Endothelial cell of umbilical vein (primary cell): ENCODE results near the gene RBKS. TPM values are rescaled to one million over a fixed set of nuclear protein-coding genes. Genes with fewer than 3 reads are reported as not detected.

Experiments used
- BruUV-seq: library from RNA; stranded (reverse); fragments of 400-500 nt; replicated peaks from 2 replicates; lab custom pipeline; 2021; lab: Mats Ljungman, UMichigan
- CTCF ChIA-PET: fragments of 300-600, 350-600 bp; sonication (Branson Sonifier 250); formaldehyde crosslinking; loops from one replicate; lab custom pipeline; 2021; ENCODE audit warnings: antibody characterized with exemption, inconsistent platforms; lab: Charles Lee
- POLR2A ChIA-PET: fragments of 300-600, 350-600 bp; sonication (Branson Sonifier 250); formaldehyde crosslinking; loops from one replicate; lab custom pipeline; 2021; ENCODE audit warnings: antibody characterized with exemption, inconsistent platforms; lab: Charles Lee
- DNase-seq: peaks from one replicate; pipeline ENCODE4 v3.0.0-alpha.2; 2011; ENCODE audit warnings: low read depth, low spot score
- FAIRE-seq: peaks from 2 replicates; lab custom pipeline; 2011; peaks lifted over from hg19 to GRCh38; lab: Jason Lieb, UNC
- H2AFZ ChIP-seq: 2 replicates; pipeline ENCODE4 v1.6.0; 2012; ENCODE audit warnings: low read depth, low read length, control low read depth, inconsistent platforms
- H3K27ac ChIP-seq: 2 replicates; pipeline ENCODE4 v1.5.1; 2011; ENCODE audit warnings: low read depth, mild to moderate bottlenecking, control low read depth, low read length, moderate library complexity; ENCODE audit not compliant: insufficient read depth
- H3K27me3 ChIP-seq, 2 experiments: 2 replicates each; pipeline versions ENCODE4 v1.6.0 to v1.6.1; 2011; ENCODE audit warnings: low read length in 2 of 2, mixed read lengths in 1 of 2; ENCODE audit not compliant: control insufficient read depth in 2 of 2, insufficient read depth in 2 of 2
- H3K36me3 ChIP-seq, 2 experiments: 2 replicates in 1 of 2; 3 replicates in 1 of 2; pipeline ENCODE4 v1.5.1; 2011; ENCODE audit warnings: low read length in 2 of 2, mild to moderate bottlenecking in 1 of 2, moderate library complexity in 1 of 2; ENCODE audit not compliant: control insufficient read depth in 2 of 2, insufficient read depth in 2 of 2; ENCODE audit errors: extremely low read depth in 1 of 2
- H3K4me1 ChIP-seq: 3 replicates; pipeline ENCODE4 v1.5.1; 2011; ENCODE audit warnings: mild to moderate bottlenecking, low read length; ENCODE audit not compliant: control insufficient read depth, insufficient read depth; ENCODE audit errors: extremely low read depth
- H3K4me2 ChIP-seq: 2 replicates; pipeline ENCODE4 v1.6.1; 2011; ENCODE audit warnings: low read length, control low read depth, mixed read lengths; ENCODE audit not compliant: insufficient read depth
- H3K4me3 ChIP-seq, 3 experiments: fragments of 200-600 bp in 1 of 3; sonication (generic), shearing (Covaris generic) in 1 of 3; replicated peaks in 1 of 3; 2 replicates each; pipeline ENCODE4 v1.5.1; 2011 to 2016; ENCODE audit warnings: control low read depth in 3 of 3, low read length in 3 of 3, mild to moderate bottlenecking in 2 of 3, inconsistent platforms in 1 of 3, low read depth in 1 of 3, moderate library complexity in 1 of 3; ENCODE audit not compliant: insufficient read depth in 1 of 3
- H3K79me2 ChIP-seq: 2 replicates; pipeline ENCODE4 v1.6.0; 2012; ENCODE audit warnings: low read length, inconsistent platforms; ENCODE audit not compliant: control insufficient read depth, insufficient read depth
- H3K9ac ChIP-seq: replicated peaks from 2 replicates; pipeline ENCODE3; 2011; ENCODE audit warnings: low read length, control low read depth; ENCODE audit not compliant: insufficient read depth; ENCODE audit errors: extremely low read depth
- H3K9me1 ChIP-seq: replicated peaks from 3 replicates; pipeline ENCODE4 v1.6.0; 2011; ENCODE audit warnings: mild to moderate bottlenecking, low read length; ENCODE audit not compliant: control insufficient read depth, insufficient read depth; ENCODE audit errors: extremely low read depth
- H3K9me3 ChIP-seq: replicated peaks from 2 replicates; pipeline ENCODE4 v1.5.1; 2012; ENCODE audit warnings: low read length, inconsistent platforms; ENCODE audit not compliant: control insufficient read depth, insufficient read depth
- H4K20me1 ChIP-seq: replicated peaks from 2 replicates; pipeline ENCODE3; 2011; ENCODE audit warnings: mild to moderate bottlenecking, low read length; ENCODE audit not compliant: control insufficient read depth, insufficient read depth; ENCODE audit errors: extremely low read depth
- CTCF ChIP-seq, 2 donors: IDR thresholded peaks; 1 replicate in 1 of 2; 2 replicates in 1 of 2; pipeline ENCODE4 v1.5.1; 2011; ENCODE audit warnings: low read length in 2 of 2, mild to moderate bottlenecking in 2 of 2, moderate library complexity in 2 of 2, control low read depth in 1 of 2, inconsistent platforms in 1 of 2, low read depth in 1 of 2; ENCODE audit not compliant: insufficient read depth in 1 of 2; ENCODE audit errors: extremely low read depth in 1 of 2
- EZH2 ChIP-seq: IDR thresholded peaks from 2 replicates; pipeline ENCODE4 v1.6.1; 2012; ENCODE audit warnings: borderline replicate concordance, low read depth, mild to moderate bottlenecking, moderate library complexity, low read length, inconsistent platforms; ENCODE audit not compliant: severe bottlenecking
- FOS ChIP-seq: IDR thresholded peaks from 2 replicates; pipeline ENCODE4 v1.6.1; 2011; ENCODE audit warnings: mild to moderate bottlenecking, low read length, moderate library complexity, borderline replicate concordance; ENCODE audit not compliant: insufficient read depth
- GATA2 ChIP-seq: IDR thresholded peaks from 2 replicates; pipeline ENCODE4 v1.7.0; 2011; ENCODE audit warnings: low read depth, mild to moderate bottlenecking, moderate library complexity, mixed read lengths, low read length; ENCODE audit not compliant: insufficient read length, insufficient read depth
- JUN ChIP-seq: IDR thresholded peaks from 2 replicates; pipeline ENCODE4 v1.6.1; 2011; ENCODE audit warnings: borderline replicate concordance, low read depth; ENCODE audit not compliant: insufficient read length, insufficient read depth
- MAX ChIP-seq: IDR thresholded peaks from 2 replicates; pipeline ENCODE4 v1.6.1; 2011; ENCODE audit not compliant: insufficient read depth, insufficient read length
- MYC ChIP-seq: IDR thresholded peaks from one replicate; pipeline ENCODE4 v1.6.1; 2011; ENCODE audit warnings: mild to moderate bottlenecking, low read depth, low read length
- POLR2A ChIP-seq: IDR thresholded peaks from 2 replicates; pipeline ENCODE4 v1.6.1; 2012; ENCODE audit warnings: low read depth, mild to moderate bottlenecking, control low read depth, low read length
- POLR2AphosphoS5 ChIP-seq: IDR thresholded peaks from 2 replicates; pipeline ENCODE4 v1.6.1; 2012; ENCODE audit warnings: low read depth, mild to moderate bottlenecking, control low read depth, low read length, moderate library complexity; ENCODE audit not compliant: insufficient read depth
- dilution Hi-C: fragments of 300-500 bp; cut with MboI; formaldehyde crosslinking; loops from one replicate; pipeline ENCODE4 v1.15.0; 2019; ENCODE audit warnings: low sequenced_read_pairs; ENCODE audit not compliant: extremely low pct_ligation_motif_present
- intact Hi-C: fragments of 100-400 bp; cut with micrococcal nuclease; formaldehyde crosslinking; loops from one replicate; pipeline ENCODE4 v1.10.0; 2022
- polyA plus RNA-seq, 4 experiments: library from polyadenylated mRNA; depleted of rRNA in 3 of 4; stranded (reverse) in 3 of 4; unstranded in 1 of 4; fragments of >200 nt; gene quantifications; 2 replicates each; pipeline versions ENCODE4 v1.2.1 to v1.2.3, GENCODE V29; 2011 to 2012; ENCODE audit warnings: missing spikeins in 1 of 4
- total RNA-seq: library from RNA; stranded (reverse); gene quantifications from 2 replicates; pipeline ENCODE4 v1.2.3, GENCODE V29; 2021

RBKS gene
- total and polyA plus RNA-seq, 2 donors (not counting 3 experiments of a cell fraction or from before 2014, with no cell fraction given) = 0.64 to 1.8 TPM

GRCh38 chr2:27747827-27748352 is 142.3 kb downstream of the RBKS start:
- Histone ChIP-seq H3K4me2 (no peak overlapping the region), H4K20me1 (no peaks in the 10 kb centered on the region), H3K27ac (no peak overlapping the region), H3K79me2 (no peaks in the 10 kb centered on the region), H3K36me3 (no peaks in the 10 kb centered on the region), H3K9me1 (no peaks in the 10 kb centered on the region), H3K4me1 (no peaks in the 10 kb centered on the region), H2AFZ (no peak overlapping the region), H3K9me3 (no peaks in the 10 kb centered on the region), H3K27me3 (no peaks in the 10 kb centered on the region), H3K9ac (no peak overlapping the region), H3K4me3 (no peak overlapping the region)
- no TSS peak for BruUV-seq
- DNase-seq (no peak), FAIRE-seq (no peak)
- dilution Hi-C loops = loop anchor here (25.0 kb wide), 1 partner anchor 664 kb away; no protein-coding TSS in a partner anchor
- ChIA-PET POLR2A (no interaction called here), CTCF (interaction anchor here (1.0 to 1.1 kb wide), 2 partner anchors 24 to 25 kb away, joined by 3 to 4 read pairs; no protein-coding TSS in a partner anchor)
- TF ChIP-seq POLR2AphosphoS5 = no peak
- TF ChIP-seq JUN = no peak
- intact Hi-C loops = no loop called here

GRCh38 chr2:27746325-27746724 is 143.9 kb downstream of the RBKS start:
- POLR2A ChIA-PET = no interaction called here
- Histone ChIP-seq H3K27me3 (no peaks in the 10 kb centered on the region), H3K9me3 (no peaks in the 10 kb centered on the region), H3K79me2 (no peaks in the 10 kb centered on the region), H3K4me3 (no peak overlapping the region), H3K9ac (no peak overlapping the region), H3K9me1 (no peaks in the 10 kb centered on the region), H3K36me3 (no peaks in the 10 kb centered on the region), H3K27ac (no peak overlapping the region), H4K20me1 (no peaks in the 10 kb centered on the region), H3K4me2 (no peak overlapping the region), H2AFZ (no peak overlapping the region), H3K4me1 (no peaks in the 10 kb centered on the region)
- no peak for DNase-seq
- no TSS peak for BruUV-seq
- intact Hi-C loops = no loop called here
- no peak for FAIRE-seq
- TF ChIP-seq CTCF (IDR thresholded peaks at IDR 0.05; ENCODE audit: extremely low read depth in 1 of 2, insufficient read depth in 1 of 2, low read depth in 1 of 2, low read length in 2 of 2) (no peak), FOS (no peak), MYC (no peak), POLR2AphosphoS5 (no peak), JUN (no peak), EZH2 (no peak), GATA2 (no peak), POLR2A (no peak), MAX (no peak)
- dilution Hi-C loops = loop anchor here (25.0 kb wide), 1 partner anchor 666 kb away; no protein-coding TSS in a partner anchor
- CTCF ChIA-PET = no interaction called here
